GM12878 (cell line): ENCODE results near the gene MCUB. TPM values are rescaled to one million over a fixed set of nuclear protein-coding genes. Genes with fewer than 3 reads are reported as not detected.

ENCODE experiments used
- ATAC-seq: fragments of 200-7000 bp; cut with Tn5 transposase; 3 replicates; pipeline ENCODE4 v1.9.1; 2020; ENCODE audit warnings: mild to moderate bottlenecking, moderate library complexity
- BruUV-seq: library from RNA; stranded (reverse); fragments of 400-500 nt; replicated peaks from 2 replicates; lab custom pipeline; 2021; lab: Mats Ljungman, UMichigan
- CTCF ChIA-PET: fragments of 300-600 bp; sonication (Branson Sonifier 250); formaldehyde crosslinking; extraction: SDS; loops from one replicate; lab custom pipeline; 2021; ENCODE audit warnings: inconsistent platforms; lab: Yijun Ruan, JAX
- POLR2A ChIA-PET: fragments of 350-600 bp; formaldehyde crosslinking; extraction: SDS; loops from one replicate; lab custom pipeline; 2021; ENCODE audit warnings: inconsistent platforms; lab: Charles Lee
- RAD21 ChIA-PET: fragments of 300-600 bp; sonication (Branson Sonifier 250); formaldehyde crosslinking; loops from one replicate; lab custom pipeline; 2023; ENCODE audit warnings: antibody characterized with exemption; ENCODE audit not compliant: unreplicated experiment; lab: Charles Lee
- SMC1A ChIA-PET: fragments of 300-600 bp; sonication (Branson Sonifier 250); formaldehyde crosslinking; loops from one replicate; lab custom pipeline; 2023; ENCODE audit not compliant: unreplicated experiment, uncharacterized antibody; lab: Charles Lee
- DNase-seq: peaks from one replicate; pipeline ENCODE4 v3.0.0-alpha.2; 2011; ENCODE audit warnings: low read depth, low spot score
- FAIRE-seq: peaks from 3 replicates; lab custom pipeline; 2011; peaks lifted over from hg19 to GRCh38; lab: Jason Lieb, UNC
- H2AFZ ChIP-seq: 2 replicates; pipeline ENCODE4 v1.6.0; 2011; ENCODE audit warnings: low read depth, low read length, control low read depth; ENCODE audit not compliant: control insufficient read depth
- H3K27ac ChIP-seq: 2 replicates; pipeline ENCODE4 v1.5.1; 2011; ENCODE audit warnings: control low read depth; ENCODE audit not compliant: control insufficient read depth, insufficient read depth
- H3K27me3 ChIP-seq, 2 experiments: replicated peaks in 1 of 2; 2 replicates each; pipeline versions ENCODE4 v1.6.0 to v1.6.1; 2011; ENCODE audit warnings: low read length in 1 of 2; ENCODE audit not compliant: control insufficient read depth in 2 of 2, insufficient read depth in 2 of 2
- H3K36me3 ChIP-seq, 2 experiments: 2 replicates each; pipeline ENCODE4 v1.5.1; 2011; ENCODE audit warnings: low read length in 1 of 2; ENCODE audit not compliant: control insufficient read depth in 2 of 2, insufficient read depth in 2 of 2
- H3K4me1 ChIP-seq: 2 replicates; pipeline ENCODE4 v1.6.1; 2011; ENCODE audit warnings: mild to moderate bottlenecking, low read length, moderate library complexity, mixed read lengths; ENCODE audit not compliant: control insufficient read depth, insufficient read depth
- H3K4me2 ChIP-seq: 2 replicates; pipeline ENCODE4 v1.6.0; 2011; ENCODE audit warnings: control low read depth; ENCODE audit not compliant: control insufficient read depth, insufficient read depth
- H3K4me3 ChIP-seq: fragments of 200-600 bp; sonication (generic); 2 replicates; pipeline ENCODE4 v1.5.1; 2016
- H3K79me2 ChIP-seq: 2 replicates; pipeline ENCODE4 v1.6.0; 2011; ENCODE audit warnings: low read length; ENCODE audit not compliant: control insufficient read depth, insufficient read depth
- H3K9ac ChIP-seq: 2 replicates; pipeline ENCODE4 v1.8.0; 2011; ENCODE audit warnings: low read length, control low read depth, mixed read lengths; ENCODE audit not compliant: control insufficient read depth, insufficient read depth
- H3K9me3 ChIP-seq: replicated peaks from 3 replicates; pipeline ENCODE4 v1.5.1; 2011; ENCODE audit warnings: mild to moderate bottlenecking, low read length; ENCODE audit not compliant: control insufficient read depth, insufficient read depth
- H4K20me1 ChIP-seq: 2 replicates; pipeline ENCODE4 v1.6.0; 2011; ENCODE audit not compliant: control insufficient read depth, insufficient read depth
- CBX3 ChIP-seq: fragments of 200-600 bp; sonication (generic); IDR thresholded peaks from 2 replicates; pipeline ENCODE4 v1.6.1; 2016; ENCODE audit warnings: low read depth, borderline replicate concordance
- CEBPB ChIP-seq, 2 experiments: fragments of 150-350 bp in 1 of 2; IDR thresholded peaks; 2 replicates each; pipeline ENCODE4 v1.6.1; 2012 to 2014; ENCODE audit warnings: low read depth in 2 of 2, low read length in 2 of 2, borderline replicate concordance in 1 of 2, inconsistent platforms in 1 of 2
- CHD4 ChIP-seq: fragments of 200-600 bp; sonication (generic); IDR thresholded peaks from 2 replicates; pipeline ENCODE4 v1.6.1; 2016; ENCODE audit warnings: mild to moderate bottlenecking
- EZH2 ChIP-seq: IDR thresholded peaks from 2 replicates; pipeline ENCODE4 v1.6.1; 2012; ENCODE audit warnings: low read depth, mild to moderate bottlenecking, control low read depth, inconsistent platforms, low read length, borderline replicate concordance; ENCODE audit not compliant: control insufficient read depth
- FOS ChIP-seq: IDR thresholded peaks from 3 replicates; pipeline ENCODE4 v1.6.1; 2011; ENCODE audit warnings: borderline replicate concordance; ENCODE audit not compliant: insufficient read length; ENCODE audit errors: extremely low read depth
- NR2C1 ChIP-seq: fragments of 450-650 bp; IDR thresholded peaks from 2 replicates; pipeline ENCODE4 v1.6.1; 2017; ENCODE audit warnings: antibody characterized with exemption, mild to moderate bottlenecking, moderate library complexity
- NR2C2 ChIP-seq: IDR thresholded peaks from 2 replicates; pipeline ENCODE4 v1.6.1; 2011; ENCODE audit warnings: borderline replicate concordance, low read depth; ENCODE audit not compliant: control insufficient read depth, insufficient read length
- RBBP5 ChIP-seq: fragments of 200-600 bp; sonication (generic); conservative IDR thresholded peaks from 2 replicates; pipeline ENCODE4 v1.6.1; 2016
- SMC3 ChIP-seq: IDR thresholded peaks from 2 replicates; pipeline ENCODE4 v1.6.1; 2011; ENCODE audit warnings: low read length, improper control_type of control experiment, borderline replicate concordance
- SREBF2 ChIP-seq: IDR thresholded peaks from 2 replicates; pipeline ENCODE4 v1.6.1; 2012; ENCODE audit warnings: mild to moderate bottlenecking, low read length
- ZSCAN29 ChIP-seq: fragments of 450-650 bp; IDR thresholded peaks from 2 replicates; pipeline ENCODE4 v1.6.1; 2017; ENCODE audit warnings: mild to moderate bottlenecking, moderate library complexity
- WGBS: methylation state at CpG from one replicate; pipeline ENCODE4 v1.1.6; 2016; ENCODE audit warnings: low lambda C conversion rate; ENCODE audit not compliant: insufficient replicate concordance, insufficient coverage; ENCODE audit errors: missing lambda C conversion rate; 5-methylcytosine and 5-hydroxymethylcytosine counted together
- in situ Hi-C: fragments of 300-500 bp; cut with MboI; formaldehyde crosslinking; loops from 9 replicates; pipeline ENCODE4 v1.14.3; 2018; ENCODE audit warnings: mixed read lengths
- intact Hi-C: fragments of 100-400 bp; cut with micrococcal nuclease; formaldehyde crosslinking; loops from one replicate; pipeline ENCODE4 v1.14.2; 2022; ENCODE audit not compliant: unreplicated experiment
- polyA plus RNA-seq, 11 experiments: library from polyadenylated mRNA; depleted of rRNA in 4 of 11; unstranded in 6 of 11; stranded (reverse) in 5 of 11; fragments of >200 nt; fragmentation: Nextera tagmentation in 4 of 11; fragmentation: Illumina TruSeq in 1 of 11; extraction: Ambion mirVana in 4 of 11; extraction: Trizol in 1 of 11; gene quantifications; 1 replicate in 1 of 11; 2 replicates in 10 of 11; pipeline versions ENCODE4 v1.2.1 to v1.2.3, GENCODE V29; 2011 to 2016; ENCODE audit warnings: inconsistent platforms in 2 of 11, missing spikeins in 2 of 11, low read depth in 1 of 11
- total RNA-seq, 4 experiments: library from RNA; depleted of rRNA in 3 of 4; stranded (reverse); fragments of >200 nt in 3 of 4; fragmentation: Illumina TruSeq in 1 of 4; extraction: Trizol in 1 of 4; gene quantifications; 2 replicates each; pipeline versions ENCODE4 v1.2.1 to v1.2.3, GENCODE V29; 2013 to 2021
- TF ChIP-seq, protein P1 (sequence below): fragments of 450-650 bp; IDR thresholded peaks from 2 replicates; pipeline ENCODE4 v1.6.1; 2017; ENCODE audit warnings: borderline replicate concordance
- TF ChIP-seq, protein P2 (sequence below): fragments of 150-350 bp; IDR thresholded peaks from 2 replicates; pipeline ENCODE4 v1.6.1; 2016; ENCODE audit warnings: low read depth, low read length
- TF ChIP-seq, protein P3 (sequence below): fragments of 450-650 bp; IDR thresholded peaks from 2 replicates; pipeline ENCODE4 v1.6.1; 2017; ENCODE audit warnings: mild to moderate bottlenecking, moderate library complexity
- TF ChIP-seq, protein P4 (sequence below): fragments of 450-650 bp; IDR thresholded peaks from 2 replicates; pipeline ENCODE4 v1.6.1; 2016; ENCODE audit warnings: mild to moderate bottlenecking

MCUB gene
- total and polyA plus RNA-seq, 10 of the 15 experiments (the other 5 are each of a cell fraction or from before 2014, with no cell fraction given): 4.7 to 63.7 (median 39.4) TPM

DNA sequence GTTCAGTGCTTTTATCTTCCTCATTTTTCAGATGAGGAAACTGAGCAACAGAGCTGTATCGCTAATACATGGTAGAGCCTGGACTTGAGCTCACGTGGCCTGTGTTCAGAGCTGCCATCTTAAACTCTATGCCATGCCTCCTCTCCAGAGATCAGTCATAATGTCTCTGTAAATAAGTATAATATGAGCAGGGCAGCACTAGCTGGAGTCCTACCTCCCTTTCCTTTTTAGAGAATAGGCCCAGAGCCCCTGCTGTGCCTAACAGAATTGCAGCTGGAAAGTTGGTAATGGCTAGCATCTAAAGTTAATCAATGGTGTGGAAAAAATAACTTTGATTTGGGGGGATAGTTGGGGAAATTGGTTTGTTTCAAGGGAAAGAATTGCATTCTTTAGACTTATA is 122.8 kb downstream of the MCUB start:
- in situ Hi-C loops (no loop called here), intact Hi-C loops (no loop called here)
- H3K27me3 ChIP-seq: no peaks in the 10 kb centered on the region
- H3K4me1 ChIP-seq: no peaks in the 10 kb centered on the region
- FAIRE-seq (no peak), DNase-seq (no peak), ATAC-seq (no peak)
- H2AFZ ChIP-seq: no peak overlapping the region
- ChIA-PET RAD21 (no interaction called here), SMC1A (interaction anchor here (0.6 to 0.8 kb wide), 2 partner anchors 69 to 123 kb away, joined by 3 read pairs; partner anchors contain the start of gene MCUB), POLR2A (no interaction called here), CTCF (interaction anchor here (1.1 to 1.2 kb wide), 2 partner anchors 17 to 19 kb away, joined by 3 to 4 read pairs; no protein-coding TSS in a partner anchor)
- H3K9ac ChIP-seq: no peak overlapping the region
- no peak overlapping the region for H3K27ac ChIP-seq
- H3K79me2 ChIP-seq: no peaks in the 10 kb centered on the region
- 96% methylated on average over 2 of the region's 2 CpGs for WGBS
- no TSS peak for BruUV-seq
- H3K36me3 ChIP-seq: no peaks in the 10 kb centered on the region; a peak in 2 of 4 replicates
- H3K9me3 ChIP-seq: no peaks in the 10 kb centered on the region; the same call in 2 of the 3 replicates
- no peak overlapping the region for H3K4me3 ChIP-seq
- no peak overlapping the region for H3K4me2 ChIP-seq
- H4K20me1 ChIP-seq: no peaks in the 10 kb centered on the region
- TF ChIP-seq, protein P1, sequence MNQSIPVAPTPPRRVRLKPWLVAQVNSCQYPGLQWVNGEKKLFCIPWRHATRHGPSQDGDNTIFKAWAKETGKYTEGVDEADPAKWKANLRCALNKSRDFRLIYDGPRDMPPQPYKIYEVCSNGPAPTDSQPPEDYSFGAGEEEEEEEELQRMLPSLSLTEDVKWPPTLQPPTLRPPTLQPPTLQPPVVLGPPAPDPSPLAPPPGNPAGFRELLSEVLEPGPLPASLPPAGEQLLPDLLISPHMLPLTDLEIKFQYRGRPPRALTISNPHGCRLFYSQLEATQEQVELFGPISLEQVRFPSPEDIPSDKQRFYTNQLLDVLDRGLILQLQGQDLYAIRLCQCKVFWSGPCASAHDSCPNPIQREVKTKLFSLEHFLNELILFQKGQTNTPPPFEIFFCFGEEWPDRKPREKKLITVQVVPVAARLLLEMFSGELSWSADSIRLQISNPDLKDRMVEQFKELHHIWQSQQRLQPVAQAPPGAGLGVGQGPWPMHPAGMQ: no peak
- TF ChIP-seq CBX3 (no peak), SMC3 (no peak), CHD4 (no peak), CEBPB (IDR thresholded peaks at IDR 0.05; ENCODE audit: borderline replicate concordance in 1 of 2, low read depth in 2 of 2, low read length in 2 of 2) (no peak), NR2C2 (no peak), EZH2 (no peak), FOS (no peak), ZSCAN29 (no peak), RBBP5 (no peak), SREBF2 (no peak), NR2C1 (no peak)
- TF ChIP-seq, protein P2, sequence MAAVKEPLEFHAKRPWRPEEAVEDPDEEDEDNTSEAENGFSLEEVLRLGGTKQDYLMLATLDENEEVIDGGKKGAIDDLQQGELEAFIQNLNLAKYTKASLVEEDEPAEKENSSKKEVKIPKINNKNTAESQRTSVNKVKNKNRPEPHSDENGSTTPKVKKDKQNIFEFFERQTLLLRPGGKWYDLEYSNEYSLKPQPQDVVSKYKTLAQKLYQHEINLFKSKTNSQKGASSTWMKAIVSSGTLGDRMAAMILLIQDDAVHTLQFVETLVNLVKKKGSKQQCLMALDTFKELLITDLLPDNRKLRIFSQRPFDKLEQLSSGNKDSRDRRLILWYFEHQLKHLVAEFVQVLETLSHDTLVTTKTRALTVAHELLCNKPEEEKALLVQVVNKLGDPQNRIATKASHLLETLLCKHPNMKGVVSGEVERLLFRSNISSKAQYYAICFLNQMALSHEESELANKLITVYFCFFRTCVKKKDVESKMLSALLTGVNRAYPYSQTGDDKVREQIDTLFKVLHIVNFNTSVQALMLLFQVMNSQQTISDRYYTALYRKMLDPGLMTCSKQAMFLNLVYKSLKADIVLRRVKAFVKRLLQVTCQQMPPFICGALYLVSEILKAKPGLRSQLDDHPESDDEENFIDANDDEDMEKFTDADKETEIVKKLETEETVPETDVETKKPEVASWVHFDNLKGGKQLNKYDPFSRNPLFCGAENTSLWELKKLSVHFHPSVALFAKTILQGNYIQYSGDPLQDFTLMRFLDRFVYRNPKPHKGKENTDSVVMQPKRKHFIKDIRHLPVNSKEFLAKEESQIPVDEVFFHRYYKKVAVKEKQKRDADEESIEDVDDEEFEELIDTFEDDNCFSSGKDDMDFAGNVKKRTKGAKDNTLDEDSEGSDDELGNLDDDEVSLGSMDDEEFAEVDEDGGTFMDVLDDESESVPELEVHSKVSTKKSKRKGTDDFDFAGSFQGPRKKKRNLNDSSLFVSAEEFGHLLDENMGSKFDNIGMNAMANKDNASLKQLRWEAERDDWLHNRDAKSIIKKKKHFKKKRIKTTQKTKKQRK: no peak
- TF ChIP-seq, protein P3, sequence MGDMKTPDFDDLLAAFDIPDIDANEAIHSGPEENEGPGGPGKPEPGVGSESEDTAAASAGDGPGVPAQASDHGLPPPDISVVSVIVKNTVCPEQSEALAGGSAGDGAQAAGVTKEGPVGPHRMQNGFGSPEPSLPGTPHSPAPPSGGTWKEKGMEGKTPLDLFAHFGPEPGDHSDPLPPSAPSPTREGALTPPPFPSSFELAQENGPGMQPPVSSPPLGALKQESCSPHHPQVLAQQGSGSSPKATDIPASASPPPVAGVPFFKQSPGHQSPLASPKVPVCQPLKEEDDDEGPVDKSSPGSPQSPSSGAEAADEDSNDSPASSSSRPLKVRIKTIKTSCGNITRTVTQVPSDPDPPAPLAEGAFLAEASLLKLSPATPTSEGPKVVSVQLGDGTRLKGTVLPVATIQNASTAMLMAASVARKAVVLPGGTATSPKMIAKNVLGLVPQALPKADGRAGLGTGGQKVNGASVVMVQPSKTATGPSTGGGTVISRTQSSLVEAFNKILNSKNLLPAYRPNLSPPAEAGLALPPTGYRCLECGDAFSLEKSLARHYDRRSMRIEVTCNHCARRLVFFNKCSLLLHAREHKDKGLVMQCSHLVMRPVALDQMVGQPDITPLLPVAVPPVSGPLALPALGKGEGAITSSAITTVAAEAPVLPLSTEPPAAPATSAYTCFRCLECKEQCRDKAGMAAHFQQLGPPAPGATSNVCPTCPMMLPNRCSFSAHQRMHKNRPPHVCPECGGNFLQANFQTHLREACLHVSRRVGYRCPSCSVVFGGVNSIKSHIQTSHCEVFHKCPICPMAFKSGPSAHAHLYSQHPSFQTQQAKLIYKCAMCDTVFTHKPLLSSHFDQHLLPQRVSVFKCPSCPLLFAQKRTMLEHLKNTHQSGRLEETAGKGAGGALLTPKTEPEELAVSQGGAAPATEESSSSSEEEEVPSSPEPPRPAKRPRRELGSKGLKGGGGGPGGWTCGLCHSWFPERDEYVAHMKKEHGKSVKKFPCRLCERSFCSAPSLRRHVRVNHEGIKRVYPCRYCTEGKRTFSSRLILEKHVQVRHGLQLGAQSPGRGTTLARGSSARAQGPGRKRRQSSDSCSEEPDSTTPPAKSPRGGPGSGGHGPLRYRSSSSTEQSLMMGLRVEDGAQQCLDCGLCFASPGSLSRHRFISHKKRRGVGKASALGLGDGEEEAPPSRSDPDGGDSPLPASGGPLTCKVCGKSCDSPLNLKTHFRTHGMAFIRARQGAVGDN: no peak
- TF ChIP-seq, protein P4, sequence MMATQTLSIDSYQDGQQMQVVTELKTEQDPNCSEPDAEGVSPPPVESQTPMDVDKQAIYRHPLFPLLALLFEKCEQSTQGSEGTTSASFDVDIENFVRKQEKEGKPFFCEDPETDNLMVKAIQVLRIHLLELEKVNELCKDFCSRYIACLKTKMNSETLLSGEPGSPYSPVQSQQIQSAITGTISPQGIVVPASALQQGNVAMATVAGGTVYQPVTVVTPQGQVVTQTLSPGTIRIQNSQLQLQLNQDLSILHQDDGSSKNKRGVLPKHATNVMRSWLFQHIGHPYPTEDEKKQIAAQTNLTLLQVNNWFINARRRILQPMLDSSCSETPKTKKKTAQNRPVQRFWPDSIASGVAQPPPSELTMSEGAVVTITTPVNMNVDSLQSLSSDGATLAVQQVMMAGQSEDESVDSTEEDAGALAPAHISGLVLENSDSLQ: no peak
